HT1080 (cell line): ENCODE results near the gene IGHMBP2. TPM values are rescaled to one million over a fixed set of nuclear protein-coding genes. Genes with fewer than 3 reads are reported as not detected.

Experiments
- DNase-seq: peaks from one replicate; pipeline ENCODE4 v3.0.0-alpha.2; 2015; ENCODE audit warnings: low read depth
- total RNA-seq: library from RNA; depleted of rRNA; stranded (reverse); fragments of >200 nt; shearing (Covaris generic); gene quantifications from 2 replicates; pipeline ENCODE4 v1.2.3, GENCODE V29; 2014

The IGHMBP2 gene
- total RNA-seq, 1 experiment from 2014 or later: 6.6 TPM

GRCh38 chr11:68925611-68926010 is 21.9 kb downstream of the IGHMBP2 start:
- no peak for DNase-seq

GRCh38 chr11:68927280-68928135 is 23.8 kb downstream of the IGHMBP2 start:
- no peak for DNase-seq

GRCh38 chr11:68928136-68928880 is 24.6 kb downstream of the IGHMBP2 start:
- DNase-seq: no peak

GRCh38 chr11:68929135-68929534 is 25.4 kb downstream of the IGHMBP2 start:
- no peak for DNase-seq

- no peak for DNase-seq
These were observed 26.2 kb downstream of the IGHMBP2 start for GRCh38 chr11:68929706-68930570.

GRCh38 chr11:68930991-68931855 is 27.5 kb downstream of the IGHMBP2 start:
- DNase-seq: no peak

GRCh38 chr11:68931911-68932310 is 28.2 kb downstream of the IGHMBP2 start:
- no peak for DNase-seq

- no peak for DNase-seq
These were observed 28.7 kb downstream of the IGHMBP2 start for GRCh38 chr11:68932358-68932757.

- DNase-seq: no peak
These were observed 29.4 kb downstream of the IGHMBP2 start for GRCh38 chr11:68932933-68933577.

GRCh38 chr11:68933605-68934320 is 30.1 kb downstream of the IGHMBP2 start:
- DNase-seq: no peak

- DNase-seq: no peak
These were observed 30.6 kb downstream of the IGHMBP2 start for GRCh38 chr11:68934321-68934645.

- no peak for DNase-seq
These were observed 31.0 kb downstream of the IGHMBP2 start for GRCh38 chr11:68934666-68935065.

GRCh38 chr11:68935066-68935465 is 31.4 kb downstream of the IGHMBP2 start:
- DNase-seq: no peak

- DNase-seq: no peak
These were observed 32.0 kb downstream of the IGHMBP2 start for GRCh38 chr11:68935516-68936357.

GRCh38 chr11:68936358-68936636 is 32.6 kb downstream of the IGHMBP2 start:
- DNase-seq: no peak

- DNase-seq: no peak
These were observed 33.3 kb downstream of the IGHMBP2 start for GRCh38 chr11:68936676-68937620.

- no peak for DNase-seq
These were observed 34.4 kb downstream of the IGHMBP2 start for GRCh38 chr11:68938088-68938487.
